GM10248 (cell line): ENCODE measurements around the gene NR3C2.
"Not testable (repeated sequence)": the region's sequence is repeated elsewhere in the genome, so short reads cannot be mapped to it uniquely, and the experiment has no call there.

Experiments used
- CTCF ChIA-PET: fragments of 300-600 bp; sonication (Branson Sonifier 250); formaldehyde crosslinking; extraction: SDS; loops from one replicate; lab custom pipeline; 2021; ENCODE audit warnings: antibody characterized with exemption; lab: Yijun Ruan, JAX
- POLR2A ChIA-PET: fragments of 350-650 bp; sonication (Branson Sonifier 250); formaldehyde crosslinking; extraction: SDS; loops from one replicate; lab custom pipeline; 2020; ENCODE audit warnings: antibody characterized with exemption; lab: Yijun Ruan, JAX
- DNase-seq: peaks from one replicate; pipeline ENCODE4 v3.0.0; 2012; ENCODE audit errors: extremely low spot score
- CTCF ChIP-seq: IDR thresholded peaks from 2 replicates; pipeline ENCODE4 v1.5.1; 2012; ENCODE audit warnings: mild to moderate bottlenecking, low read depth; ENCODE audit errors: extremely low read depth, missing control alignments, control extremely low read depth

Gene NR3C2

GRCh38 chr4:148124512-148124911, 317.7 kb downstream of the NR3C2 start:
- ChIA-PET POLR2A (no interaction called here), CTCF (interaction anchor here (0.8 to 2.0 kb wide), 2 partner anchors 13 to 23 kb away, joined by 3 to 5 read pairs; no protein-coding TSS in a partner anchor)
- no peak for TF ChIP-seq CTCF
- DNase-seq = no peak

- CTCF ChIA-PET = interaction anchor here (2.0 kb wide), 1 partner anchor 21 kb away, joined by 5 read pairs; no protein-coding TSS in a partner anchor
- POLR2A ChIA-PET = not testable (repeated sequence)
Observed at GRCh38 chr4:148123161-148123560, 319.1 kb downstream of the NR3C2 start.

GRCh38 chr4:148120216-148120615, 322.0 kb downstream of the NR3C2 start:
- ChIA-PET POLR2A (interaction anchor here (0.6 kb wide), 1 partner anchor 198 kb away, joined by 3 read pairs; no protein-coding TSS in a partner anchor), CTCF (no interaction called here)
- TF ChIP-seq CTCF = no peak
- no peak for DNase-seq

More at GRCh38 chr4:148123161-148123560, 319.1 kb downstream of the NR3C2 start:
- DNase-seq = not testable (repeated sequence)

GRCh38 chr4:148118633-148119032, 323.6 kb downstream of the NR3C2 start:
- CTCF ChIA-PET = interaction anchor here (1.9 kb wide), 1 partner anchor 17 kb away, joined by 4 read pairs; no protein-coding TSS in a partner anchor
- no peak for DNase-seq
- POLR2A ChIA-PET = no interaction called here
- TF ChIP-seq CTCF = no peak

GRCh38 chr4:148118179-148118578, 324.0 kb downstream of the NR3C2 start:
- DNase-seq = no peak
- POLR2A ChIA-PET = no interaction called here
- TF ChIP-seq CTCF = no peak
- CTCF ChIA-PET = interaction anchor here (1.9 kb wide), 1 partner anchor 16 kb away, joined by 4 read pairs; no protein-coding TSS in a partner anchor

- ChIA-PET POLR2A (no interaction called here), CTCF (no interaction called here)
- no peak for TF ChIP-seq CTCF
- DNase-seq = no peak
Observed at GRCh38 chr4:148116969-148117368, 325.2 kb downstream of the NR3C2 start.

- ChIA-PET CTCF (no interaction called here), POLR2A (no interaction called here)
- DNase-seq = no peak
- TF ChIP-seq CTCF = no peak
Observed at GRCh38 chr4:148116264-148116663, 325.9 kb downstream of the NR3C2 start.
